DOHH2 (cell line): ENCODE data around the gene IQSEC3.

Source experiments
- CTCF ChIP-seq: fragments of 200-600 bp; sonication (generic); IDR thresholded peaks from one replicate; pipeline ENCODE4 v1.5.1; 2014; ENCODE audit warnings: antibody characterized with exemption, mild to moderate bottlenecking, low read depth, low read length; ENCODE audit not compliant: poor library complexity, severe bottlenecking
- EZH2phosphoT487 ChIP-seq: fragments of 200-600 bp; sonication (generic); IDR thresholded peaks from 2 replicates; pipeline ENCODE4 v1.6.1; 2017; ENCODE audit warnings: borderline replicate concordance, mild to moderate bottlenecking, antibody characterized with exemption, low read length, moderate library complexity, mixed read lengths

GRCh38 chr12:162467-163307, 96.1 kb downstream of the IQSEC3 start:
- no peak for TF ChIP-seq CTCF
- TF ChIP-seq EZH2phosphoT487: no peak
